GM12892 (cell line): ENCODE measurements around the gene TMEM165.

ENCODE experiments used
- POLR2A ChIP-seq: IDR thresholded peaks from 2 replicates; pipeline ENCODE4 v1.6.1; 2011; ENCODE audit warnings: low read depth, low read length, control low read depth
- TAF1 ChIP-seq: IDR thresholded peaks from 2 replicates; pipeline ENCODE4 v1.6.1; 2011; ENCODE audit warnings: low read depth, mild to moderate bottlenecking, control low read depth, low read length, borderline replicate concordance

- TF ChIP-seq POLR2A (no peak), TAF1 (no peak)
These were observed 14.3 kb upstream of the TMEM165 start for GRCh38 chr4:55381502-55381901.
